PFSK-1 (cell line): Measurements from ENCODE around the gene MED26.

Experiments
- POLR2AphosphoS5 ChIP-seq: IDR thresholded peaks from 2 replicates; pipeline ENCODE4 v1.6.1; 2012; ENCODE audit warnings: low read depth, mild to moderate bottlenecking, control low read depth, low read length, moderate library complexity
- TAF1 ChIP-seq: IDR thresholded peaks from 2 replicates; pipeline ENCODE4 v1.6.1; 2012; ENCODE audit warnings: low read length, control low read depth, borderline replicate concordance; ENCODE audit not compliant: insufficient read depth

- TF ChIP-seq TAF1, result no peak
- TF ChIP-seq POLR2AphosphoS5, result no peak
Observed at GRCh38 chr19:16585094-16585801, 42.8 kb downstream of the MED26 start.
